A549 (cell line): ENCODE measurements around the gene IKZF5.

Source experiments
- BHLHE40 ChIP-seq: IDR thresholded peaks from 2 replicates; pipeline ENCODE4 v1.6.1; 2012; ENCODE audit warnings: low read depth, low read length, inconsistent platforms
- CBX8 ChIP-seq: fragments of 200-600 bp; sonication (generic); IDR thresholded peaks from 2 replicates; pipeline ENCODE4 v1.6.1; 2016
- CTCF ChIP-seq: fragments of >200 bp; sonication (Bioruptor Twin); formaldehyde crosslinking; IDR thresholded peaks from 3 replicates; pipeline ENCODE4 v1.5.1; 2016
- ESRRA ChIP-seq: fragments of 150-350 bp; IDR thresholded peaks from 2 replicates; pipeline ENCODE4 v1.6.1; 2014; ENCODE audit warnings: mild to moderate bottlenecking, low read length, borderline replicate concordance
- MAX ChIP-seq: IDR thresholded peaks from 2 replicates; pipeline ENCODE4 v1.6.1; 2012
- NPAS2 ChIP-seq: fragments of 250-450 bp; sonication (Bioruptor Pico); IDR thresholded peaks from 2 replicates; pipeline ENCODE4 v1.8.0; 2022; ENCODE audit warnings: mild to moderate bottlenecking, moderate library complexity, borderline replicate concordance
- PHF8 ChIP-seq: fragments of 200-600 bp; sonication (generic); IDR thresholded peaks from 2 replicates; pipeline ENCODE4 v1.6.1; 2016; ENCODE audit warnings: low read depth, mild to moderate bottlenecking, antibody characterized with exemption, moderate library complexity, borderline replicate concordance
- POLR2A ChIP-seq: IDR thresholded peaks from 2 replicates; pipeline ENCODE4 v1.6.1; 2012; ENCODE audit warnings: mild to moderate bottlenecking, low read length
- RNF2 ChIP-seq: fragments of 200-600 bp; sonication (generic); IDR thresholded peaks from 2 replicates; pipeline ENCODE4 v1.6.1; 2016; ENCODE audit warnings: low read depth, mild to moderate bottlenecking, antibody characterized with exemption, moderate library complexity, borderline replicate concordance
- ZSCAN20 ChIP-seq: fragments of 250-450 bp; sonication (Bioruptor Pico); IDR thresholded peaks from 2 replicates; pipeline ENCODE4 v1.8.0; 2022; ENCODE audit warnings: mild to moderate bottlenecking, moderate library complexity
- TF ChIP-seq, protein P1 (sequence below): fragments of 450-650 bp; IDR thresholded peaks from 2 replicates; pipeline ENCODE4 v1.6.1; 2014; ENCODE audit warnings: antibody characterized with exemption
- TF ChIP-seq, protein P2 (sequence below): IDR thresholded peaks from 2 replicates; pipeline ENCODE4 v1.6.1; 2012; ENCODE audit warnings: low read depth, borderline replicate concordance

DNA sequence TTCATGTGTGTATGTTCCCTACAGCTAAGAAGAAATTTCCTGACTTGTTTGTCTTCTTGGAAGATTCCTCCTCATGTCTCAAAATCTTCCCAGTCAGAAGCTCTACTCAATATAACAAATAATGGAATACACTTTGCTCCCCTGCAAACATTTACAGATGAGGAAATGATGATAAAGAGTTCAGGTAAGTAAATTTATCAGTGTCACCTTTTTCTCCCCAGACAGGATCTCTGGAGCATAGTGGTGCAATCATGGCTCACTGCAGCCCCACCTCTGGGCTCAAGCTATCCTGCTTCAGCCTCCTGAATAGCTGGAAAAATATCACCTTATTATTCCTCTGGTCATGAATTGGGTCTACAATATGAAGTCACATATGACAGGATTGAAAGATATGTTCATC lies 25.7 kb upstream of the IKZF5 start:
- TF ChIP-seq POLR2A = no peak
- no peak for TF ChIP-seq CTCF
- TF ChIP-seq CBX8 = no peak
- TF ChIP-seq RNF2 = no peak
- TF ChIP-seq MAX = no peak
- TF ChIP-seq, protein P1, sequence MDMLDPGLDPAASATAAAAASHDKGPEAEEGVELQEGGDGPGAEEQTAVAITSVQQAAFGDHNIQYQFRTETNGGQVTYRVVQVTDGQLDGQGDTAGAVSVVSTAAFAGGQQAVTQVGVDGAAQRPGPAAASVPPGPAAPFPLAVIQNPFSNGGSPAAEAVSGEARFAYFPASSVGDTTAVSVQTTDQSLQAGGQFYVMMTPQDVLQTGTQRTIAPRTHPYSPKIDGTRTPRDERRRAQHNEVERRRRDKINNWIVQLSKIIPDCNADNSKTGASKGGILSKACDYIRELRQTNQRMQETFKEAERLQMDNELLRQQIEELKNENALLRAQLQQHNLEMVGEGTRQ = no peak
- TF ChIP-seq NPAS2 (CRISPR knock-in tag) = no peak
- TF ChIP-seq BHLHE40 = no peak
- no peak for TF ChIP-seq PHF8
- no peak for TF ChIP-seq ESRRA
- TF ChIP-seq ZSCAN20 (CRISPR knock-in tag) = no peak
- TF ChIP-seq, protein P2, sequence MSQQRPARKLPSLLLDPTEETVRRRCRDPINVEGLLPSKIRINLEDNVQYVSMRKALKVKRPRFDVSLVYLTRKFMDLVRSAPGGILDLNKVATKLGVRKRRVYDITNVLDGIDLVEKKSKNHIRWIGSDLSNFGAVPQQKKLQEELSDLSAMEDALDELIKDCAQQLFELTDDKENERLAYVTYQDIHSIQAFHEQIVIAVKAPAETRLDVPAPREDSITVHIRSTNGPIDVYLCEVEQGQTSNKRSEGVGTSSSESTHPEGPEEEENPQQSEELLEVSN = no peak
